GM18508 (cell line): ENCODE results near the gene DOP1A.
"Not testable (repeated sequence)": the region's sequence is repeated elsewhere in the genome, so short reads cannot be mapped to it uniquely, and the experiment has no call there.

ENCODE experiments used
- ATAC-seq: cut with Tn5 transposase; IDR thresholded peaks from one replicate; pipeline ENCODE4 v1.9.1; 2021; ENCODE audit warnings: moderate number of reproducible peaks; ENCODE audit not compliant: insufficient read depth, unreplicated experiment

The DOP1A gene

DNA sequence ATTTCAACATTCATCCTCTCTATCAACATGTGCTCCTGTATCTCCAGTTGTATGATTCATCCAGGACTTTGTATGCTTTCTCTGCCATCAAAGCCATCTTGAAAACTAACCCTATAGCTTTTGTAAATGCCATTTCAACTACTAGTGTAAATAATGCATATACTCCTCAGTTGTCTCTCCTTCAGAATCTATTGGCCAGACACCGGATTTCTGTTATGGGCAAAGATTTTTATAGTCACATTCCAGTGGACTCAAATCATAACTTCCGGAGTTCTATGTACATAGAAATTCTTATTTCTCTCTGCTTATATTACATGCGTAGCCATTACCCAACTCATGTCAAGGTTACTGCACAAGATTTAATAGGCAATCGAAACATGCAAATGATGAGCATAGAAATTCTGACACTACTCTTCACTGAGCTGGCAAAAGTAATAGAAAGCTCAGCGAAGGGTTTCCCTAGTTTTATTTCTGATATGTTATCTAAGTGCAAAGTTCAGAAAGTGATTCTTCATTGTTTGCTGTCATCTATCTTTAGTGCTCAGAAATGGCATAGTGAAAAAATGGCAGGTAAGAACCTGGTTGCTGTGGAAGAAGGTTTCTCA is 70.7 kb downstream of the DOP1A start:
- no peak for ATAC-seq

DNA sequence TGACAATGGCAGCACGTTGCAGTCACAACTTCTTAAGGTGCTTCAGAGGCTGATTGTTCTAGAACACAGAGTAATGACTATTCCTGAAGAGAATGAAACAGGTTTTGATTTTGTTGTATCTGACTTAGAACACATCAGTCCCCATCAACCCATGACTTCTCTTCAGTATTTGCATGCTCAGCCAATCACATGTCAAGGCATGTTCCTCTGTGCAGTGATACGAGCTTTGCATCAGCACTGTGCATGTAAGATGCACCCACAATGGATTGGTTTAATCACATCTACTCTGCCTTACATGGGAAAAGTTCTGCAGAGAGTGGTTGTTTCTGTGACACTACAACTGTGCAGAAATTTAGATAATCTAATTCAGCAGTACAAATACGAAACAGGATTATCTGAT is 71.3 kb downstream of the DOP1A start:
- no peak for ATAC-seq

DNA sequence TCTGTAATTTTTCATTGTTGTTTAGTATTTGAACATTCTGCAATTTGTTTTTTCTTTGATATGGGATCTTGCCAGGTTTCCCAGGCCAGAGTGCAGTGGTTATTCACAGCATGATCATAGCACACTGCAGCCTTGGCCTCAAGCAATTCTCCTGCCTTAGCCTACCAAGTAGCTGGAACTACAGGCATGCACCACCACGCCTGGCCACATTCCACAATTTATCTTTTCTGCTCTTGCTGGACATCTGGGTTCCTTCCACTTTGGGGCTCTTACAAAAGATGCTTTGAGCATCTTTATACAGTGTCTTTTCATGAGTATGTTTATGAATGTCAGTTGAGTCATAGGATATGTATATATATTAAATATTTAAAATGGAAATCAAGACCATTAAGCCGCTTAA is 83.6 kb downstream of the DOP1A start:
- ATAC-seq: no peak

DNA sequence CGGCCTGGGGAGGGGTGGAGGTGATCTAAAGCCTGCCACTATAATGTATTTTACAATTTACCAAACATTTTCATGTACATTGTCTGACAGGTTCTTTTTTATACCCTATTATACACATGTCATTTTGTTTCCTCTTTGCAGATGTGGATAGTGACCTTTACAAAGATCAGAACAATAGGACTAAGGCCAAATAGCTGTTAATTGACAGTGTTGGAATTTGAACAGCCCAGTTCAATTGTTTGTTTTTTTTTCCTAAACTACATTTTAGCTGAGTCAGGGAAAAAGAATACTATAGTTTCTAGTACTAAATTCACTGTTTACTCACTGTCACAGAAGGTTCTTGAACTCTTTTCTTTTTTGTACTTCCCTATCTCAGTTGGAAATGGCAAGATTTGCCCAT is 85.4 kb downstream of the DOP1A start:
- ATAC-seq: no peak

DNA sequence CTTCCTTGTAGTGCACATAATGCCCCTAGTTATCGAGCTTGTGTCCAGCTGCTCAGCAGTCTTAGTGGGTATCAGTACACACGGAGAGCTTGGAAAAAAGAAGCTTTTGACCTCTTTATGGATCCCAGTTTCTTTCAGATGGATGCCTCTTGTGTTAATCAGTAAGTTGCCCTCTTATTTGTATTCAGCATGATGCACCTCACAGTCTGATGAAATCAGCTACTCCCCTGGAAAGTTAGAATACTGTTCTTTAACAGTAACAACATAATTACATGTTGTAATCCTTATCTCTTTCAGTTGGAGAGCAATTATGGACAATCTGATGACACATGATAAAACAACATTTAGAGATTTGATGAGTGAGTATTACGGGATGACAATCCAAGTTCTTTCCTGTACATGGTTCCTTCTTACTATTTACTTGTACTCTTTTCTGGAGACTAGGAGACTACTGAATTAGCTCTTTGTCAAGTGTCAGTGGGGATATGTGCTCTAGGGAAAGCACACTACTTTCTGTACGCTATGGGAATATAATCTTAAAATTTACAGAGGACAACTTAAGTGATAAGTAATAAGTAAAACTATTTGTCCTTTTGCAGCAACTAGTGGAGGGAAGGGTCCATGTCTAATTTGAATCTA is 86.5 kb downstream of the DOP1A start:
- no peak for ATAC-seq

DNA sequence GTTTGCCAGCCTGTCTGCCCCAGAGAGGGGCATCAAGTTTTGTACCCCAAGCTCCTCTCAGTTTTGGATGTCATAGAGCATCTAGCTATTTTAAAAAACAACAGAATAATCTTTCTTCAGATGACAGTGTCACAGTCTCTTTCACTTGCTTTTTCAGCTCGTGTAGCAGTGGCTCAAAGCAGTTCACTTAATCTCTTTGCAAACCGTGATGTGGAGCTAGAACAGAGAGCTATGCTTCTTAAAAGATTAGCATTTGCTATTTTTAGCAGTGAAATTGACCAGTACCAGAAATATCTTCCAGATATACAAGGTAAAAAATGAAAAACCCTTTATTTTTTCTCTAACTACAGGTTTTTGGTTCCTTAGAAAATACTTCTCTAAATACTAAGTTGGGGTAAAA is 88.3 kb downstream of the DOP1A start:
- no peak for ATAC-seq

DNA sequence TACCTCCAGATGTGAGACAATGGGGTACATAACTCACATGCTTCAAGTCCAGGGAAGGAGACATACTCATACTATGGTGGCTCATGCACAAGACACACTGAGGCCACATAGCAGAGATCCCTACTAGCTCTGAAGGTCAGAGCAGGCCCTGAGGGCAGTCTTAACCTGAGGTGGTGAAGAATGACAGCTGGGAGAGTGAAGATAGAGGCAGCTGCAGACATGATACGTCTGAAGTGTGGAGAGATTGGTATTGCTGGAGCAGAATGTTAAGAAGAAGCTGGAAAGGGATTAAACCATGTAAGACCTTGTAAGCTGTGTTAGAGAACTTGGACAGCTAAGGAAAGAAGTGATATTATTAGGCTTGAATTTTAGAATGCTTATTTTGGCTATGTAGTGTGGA is 92.7 kb downstream of the DOP1A start:
- ATAC-seq: no peak

DNA sequence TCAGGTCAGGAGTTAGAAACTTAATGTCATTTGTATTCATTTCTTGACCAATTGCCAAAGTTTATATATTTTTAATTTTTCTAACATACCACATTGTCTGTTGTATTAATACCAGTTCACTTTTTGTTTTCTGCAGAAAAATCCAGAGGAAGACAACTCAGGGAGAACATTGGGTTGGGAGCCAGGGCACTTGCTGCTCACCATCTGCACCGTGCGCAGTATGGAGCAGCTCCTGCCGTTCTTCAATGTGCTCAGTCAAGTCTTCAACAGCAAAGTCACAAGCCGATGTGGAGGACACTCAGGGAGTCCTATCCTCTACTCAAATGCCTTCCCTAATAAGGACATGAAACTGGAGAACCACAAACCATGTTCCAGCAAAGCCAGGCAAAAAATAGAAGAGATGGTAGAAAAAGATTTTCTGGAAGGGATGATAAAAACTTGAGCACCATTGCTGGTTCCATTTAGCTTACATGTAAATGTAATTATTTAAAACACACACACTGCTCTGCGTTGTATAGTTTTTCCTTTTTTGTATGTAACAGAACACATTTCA is 100.3 kb downstream of the DOP1A start:
- no peak for ATAC-seq

DNA sequence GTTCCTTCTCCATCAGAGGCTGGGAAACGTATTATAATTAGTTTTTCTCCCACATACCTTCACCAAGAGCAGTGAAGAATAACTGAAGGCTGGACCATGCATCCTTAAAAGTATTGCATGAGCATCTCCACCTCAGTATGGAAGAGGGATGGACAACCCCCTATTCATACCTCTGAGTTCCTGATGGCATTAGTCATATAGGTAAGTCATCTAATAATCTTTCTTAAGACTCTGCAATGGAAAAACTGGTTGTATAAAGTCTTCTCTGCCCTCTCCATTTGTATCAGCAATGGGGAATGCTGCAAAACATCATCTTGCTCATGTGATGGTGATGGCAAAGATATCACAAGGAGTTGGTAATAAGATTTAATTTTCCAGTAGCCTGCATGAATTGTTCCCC is 101.1 kb downstream of the DOP1A start:
- ATAC-seq: no peak

DNA sequence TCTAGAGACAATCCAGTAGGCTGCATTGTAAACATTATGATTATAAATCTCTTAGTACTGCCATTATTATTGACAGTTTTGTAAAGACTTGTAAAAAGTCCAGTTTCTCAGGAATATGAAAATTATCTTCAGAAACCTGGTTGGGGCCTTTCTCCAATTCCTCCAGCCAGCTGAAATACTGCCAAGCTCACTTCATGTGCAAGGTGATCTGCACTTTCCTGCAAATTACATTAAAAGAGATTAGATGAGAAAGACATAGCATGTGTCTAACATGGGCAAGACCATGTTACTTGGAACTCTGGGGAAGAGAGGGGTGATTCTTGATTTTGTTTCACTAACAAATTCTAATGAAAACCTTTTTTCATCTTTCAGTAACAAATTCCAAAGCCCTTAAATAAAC is 101.6 kb downstream of the DOP1A start:
- ATAC-seq: no peak

DNA sequence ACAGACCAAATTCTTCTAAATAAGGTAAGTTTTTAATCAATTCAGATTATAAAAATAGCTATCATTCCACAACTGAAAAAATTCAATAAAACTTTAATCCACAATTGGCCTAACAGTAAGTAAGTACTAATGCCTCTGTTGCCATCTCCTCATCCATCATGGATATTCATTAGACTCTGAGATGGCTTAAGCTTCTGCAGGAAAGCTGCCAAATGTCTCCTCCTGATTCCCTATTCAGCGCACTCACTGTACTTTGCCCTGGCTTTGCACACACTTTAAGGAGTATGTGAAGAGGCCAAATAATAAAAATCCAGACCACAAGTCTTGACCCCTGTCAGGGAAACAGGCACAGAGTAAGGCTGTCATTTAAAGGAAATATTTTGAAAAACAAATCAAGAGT is 102.0 kb downstream of the DOP1A start:
- ATAC-seq: no peak

DNA sequence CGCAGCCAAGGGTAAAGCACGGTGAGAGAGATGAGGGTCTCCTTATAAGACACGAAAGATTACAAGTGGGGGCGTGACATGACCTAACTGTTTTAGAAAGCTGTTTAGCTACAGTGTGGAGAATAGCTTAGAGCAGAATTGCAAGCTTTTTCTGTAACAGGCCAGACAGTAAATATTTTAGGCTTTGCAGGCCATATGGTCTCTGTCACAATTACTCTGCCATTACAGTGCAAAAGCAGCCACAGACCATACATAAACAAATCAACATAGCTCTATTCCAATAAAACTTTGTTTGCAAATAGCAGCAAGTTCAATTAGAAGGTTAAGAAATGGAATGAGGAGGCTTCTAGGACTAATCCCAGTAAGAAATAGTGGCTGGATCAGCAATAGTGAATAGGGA is 108.8 kb downstream of the DOP1A start:
- ATAC-seq: no peak

DNA sequence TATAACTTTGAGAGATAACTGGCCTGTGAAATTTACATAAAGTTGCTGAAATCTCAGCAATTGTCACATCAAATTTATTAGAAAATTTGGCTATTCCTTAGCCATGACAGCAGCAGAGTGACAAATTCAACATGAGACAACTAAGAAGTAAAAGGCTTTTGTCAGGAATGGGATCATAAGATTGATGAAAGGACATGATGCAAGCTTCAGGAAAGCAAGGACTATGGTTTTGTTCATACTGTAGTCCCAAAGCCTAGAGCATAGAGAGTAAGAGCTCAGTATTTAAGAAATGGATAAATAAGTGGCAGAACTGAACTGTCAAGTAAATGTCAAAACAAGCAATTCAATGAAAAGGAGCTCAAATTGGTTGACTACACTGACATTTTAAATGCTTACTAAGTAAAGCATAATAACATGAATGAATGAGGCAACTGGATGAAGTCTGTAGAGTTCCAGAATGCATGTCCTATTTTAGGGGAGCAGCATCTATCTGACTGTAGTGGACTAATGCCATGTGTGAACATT is 113.0 kb downstream of the DOP1A start:
- no peak for ATAC-seq

DNA sequence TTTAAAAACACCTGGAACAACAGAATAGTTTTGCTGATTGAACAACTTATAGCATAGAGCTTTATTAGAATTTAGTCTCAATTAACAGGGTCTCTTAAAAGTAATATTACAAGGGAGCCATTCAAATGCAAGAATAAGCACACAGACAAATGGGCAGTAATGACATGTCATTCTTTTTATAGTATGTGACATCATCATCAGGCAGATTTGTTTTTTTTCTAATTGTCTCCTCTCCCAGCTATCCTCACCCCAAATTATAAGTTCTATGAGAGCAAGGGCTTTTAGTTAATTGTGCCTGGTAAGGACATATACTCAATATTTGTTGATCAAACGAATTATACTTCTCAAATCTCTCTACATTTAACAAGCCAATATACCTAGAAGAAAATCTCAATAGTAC is 114.6 kb downstream of the DOP1A start:
- no peak for ATAC-seq

DNA sequence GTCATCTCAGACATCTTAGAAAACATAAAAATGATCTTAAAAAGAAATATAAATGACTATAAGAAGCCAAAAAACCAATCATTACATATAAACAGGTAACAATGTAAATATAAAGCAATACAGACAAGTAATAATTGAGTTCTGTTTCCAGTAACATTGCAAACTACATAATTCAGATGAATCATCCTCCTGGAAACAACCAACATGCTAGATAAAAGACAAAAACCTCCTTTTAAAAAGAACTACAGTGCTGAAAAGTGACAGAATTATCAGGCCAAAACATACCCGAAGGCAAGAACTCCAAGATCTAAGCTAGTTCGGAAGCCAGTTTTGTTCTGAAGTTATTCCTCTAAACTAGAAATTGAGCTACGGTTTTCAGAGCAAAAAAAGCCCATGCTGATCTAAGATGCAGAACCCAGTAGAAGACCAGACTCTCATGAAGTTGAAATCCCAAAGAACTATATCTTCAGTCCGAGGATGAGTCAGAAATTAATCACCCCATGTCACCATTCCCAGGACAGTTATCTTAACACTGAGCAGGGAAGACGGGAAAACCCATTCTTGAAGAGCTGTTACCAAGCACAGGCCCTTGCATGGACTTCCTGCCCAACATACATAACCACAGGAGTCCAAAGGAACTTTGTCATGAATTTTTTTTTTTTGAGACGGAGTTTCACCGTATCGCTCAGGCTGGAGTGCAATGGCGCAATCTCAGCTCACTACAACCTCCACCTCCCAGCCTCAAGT is 115.8 kb downstream of the DOP1A start:
- no peak for ATAC-seq

DNA sequence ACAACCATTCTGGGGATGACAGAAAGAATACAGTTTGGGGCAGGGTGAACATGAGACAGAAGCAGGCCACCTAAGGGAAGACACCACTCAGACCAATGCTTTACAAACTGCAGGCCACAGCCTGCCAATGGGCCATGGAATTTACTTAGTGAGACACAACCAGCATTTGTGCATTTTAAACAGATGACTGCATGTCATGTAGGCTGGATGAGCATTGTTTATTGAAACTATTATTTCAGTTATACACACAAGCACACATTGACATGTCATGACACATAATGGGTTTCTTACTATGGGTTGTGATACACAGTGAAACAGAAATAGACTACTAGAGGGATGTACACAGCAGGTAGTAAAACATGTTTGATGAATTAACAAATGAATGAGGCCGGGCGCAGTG is 117.6 kb downstream of the DOP1A start:
- ATAC-seq: no peak

DNA sequence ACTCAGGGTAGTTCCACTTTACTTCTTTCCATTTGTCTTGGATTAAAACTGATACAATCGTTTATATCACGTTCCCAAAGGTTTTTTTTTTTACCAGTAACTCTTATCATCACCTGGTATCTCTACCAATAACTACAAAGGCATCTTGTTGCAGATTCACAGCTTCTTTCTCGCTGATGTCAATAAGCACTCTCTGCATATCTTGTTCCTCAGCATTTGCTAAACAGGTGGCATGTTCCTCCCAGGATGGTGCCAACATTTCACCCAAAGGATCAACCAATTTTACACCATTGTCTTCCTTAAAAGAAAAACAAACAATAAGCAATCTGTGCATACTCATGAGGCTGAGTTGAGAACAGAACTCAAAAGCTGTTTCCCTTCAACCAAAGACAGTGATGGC is 121.0 kb downstream of the DOP1A start:
- no peak for ATAC-seq

DNA sequence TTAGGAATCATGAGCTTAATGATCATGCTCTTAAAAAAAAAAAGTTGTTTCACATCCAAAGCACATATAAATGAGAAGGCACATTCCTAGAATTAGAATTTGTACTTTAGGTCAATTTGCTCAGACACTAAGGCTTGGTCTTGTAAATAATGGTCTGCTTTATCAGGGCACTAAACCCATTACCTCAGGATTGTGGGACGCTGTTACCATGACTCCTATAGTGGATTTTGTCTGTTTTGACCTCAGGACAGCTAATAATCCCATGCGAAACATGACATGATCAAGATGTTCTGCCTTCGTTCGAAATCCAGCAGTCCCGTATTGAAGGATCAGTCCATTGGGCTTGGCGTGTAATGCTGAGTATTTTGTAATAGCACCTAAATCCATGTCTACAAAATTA is 123.2 kb downstream of the DOP1A start:
- ATAC-seq: no peak

DNA sequence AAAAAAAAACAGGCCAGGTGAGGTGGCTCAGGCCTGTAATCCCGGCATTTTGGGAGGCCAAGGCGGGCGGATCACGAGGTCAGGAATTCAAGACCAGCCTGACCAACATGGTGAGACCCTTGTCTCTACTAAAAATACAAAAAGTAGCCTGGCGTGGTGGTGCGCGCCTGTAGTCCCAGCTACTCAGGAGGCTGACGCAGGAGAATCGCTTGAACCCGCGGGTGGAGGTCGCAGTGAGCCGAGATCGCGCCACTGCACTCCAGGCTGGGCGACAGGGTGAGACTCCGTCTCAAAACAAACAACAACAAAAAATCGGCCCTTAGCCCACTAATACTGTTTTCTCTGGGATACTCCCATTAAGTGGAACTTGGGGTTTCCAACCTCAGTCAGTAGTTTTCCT is 124.5 kb downstream of the DOP1A start:
- ATAC-seq: not testable (repeated sequence)

DNA sequence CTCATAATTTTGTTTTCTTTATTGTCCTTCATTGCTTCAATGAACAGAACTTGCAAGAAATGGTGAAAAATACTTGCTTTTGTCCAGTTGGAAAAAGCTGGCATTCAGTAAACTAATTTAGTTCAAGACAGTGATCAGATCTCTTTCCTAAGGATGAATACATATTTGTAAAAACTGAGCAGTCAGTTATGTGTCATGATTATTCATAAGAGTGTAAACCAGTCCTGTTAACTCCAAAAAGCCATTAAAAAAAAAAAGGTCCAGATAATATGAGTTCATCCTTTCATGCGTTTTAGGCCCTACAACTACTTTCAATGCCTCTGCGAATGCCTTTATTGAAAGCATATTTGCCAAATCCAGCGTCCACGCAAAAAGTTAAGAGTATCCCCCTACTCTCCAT is 125.0 kb downstream of the DOP1A start:
- ATAC-seq: no peak
